IMR-90 (cell line): Measurements from ENCODE around the gene ANK3. TPM values are rescaled to one million over a fixed set of nuclear protein-coding genes. Genes with fewer than 3 reads are reported as not detected.

ENCODE experiments used
- ATAC-seq: fragments of 200-7000 bp; cut with Tn5 transposase; 2 replicates; pipeline ENCODE4 v1.9.1; 2020; ENCODE audit warnings: low read depth, mild to moderate bottlenecking, moderate library complexity
- BruUV-seq: library from RNA; stranded (reverse); fragments of 400-500 nt; replicated peaks from 2 replicates; lab custom pipeline; 2021; lab: Mats Ljungman, UMichigan
- CTCF ChIA-PET: fragments of 300-600 bp; formaldehyde crosslinking; extraction: SDS; loops from one replicate; lab custom pipeline; 2021; ENCODE audit warnings: antibody characterized with exemption; lab: Yijun Ruan, JAX
- POLR2A ChIA-PET: fragments of 300-600 bp; sonication (Branson Sonifier 250); formaldehyde crosslinking; loops from one replicate; lab custom pipeline; 2022; ENCODE audit warnings: antibody characterized with exemption; ENCODE audit not compliant: unreplicated experiment; lab: Charles Lee
- DNase-seq: peaks from one replicate; pipeline ENCODE4 v3.0.0; 2013
- H2AFZ ChIP-seq: replicated peaks from 2 replicates; pipeline ENCODE3; 2013; ENCODE audit warnings: low read length, mild to moderate bottlenecking; ENCODE audit not compliant: poor library complexity
- H2AK5ac ChIP-seq: 2 replicates; pipeline ENCODE4 v1.6.1; 2013; ENCODE audit warnings: low read depth, low read length, inconsistent platforms
- H2AK9ac ChIP-seq: replicated peaks from 2 replicates; pipeline ENCODE3; 2013; ENCODE audit warnings: mild to moderate bottlenecking, low read depth, low read length, moderate library complexity; ENCODE audit not compliant: poor library complexity
- H2BK120ac ChIP-seq: 2 replicates; pipeline ENCODE4 v1.6.1; 2013; ENCODE audit warnings: low read depth, low read length, inconsistent platforms
- H2BK15ac ChIP-seq: 3 replicates; pipeline ENCODE4 v1.6.1; 2013; ENCODE audit warnings: low read depth, low read length, inconsistent platforms
- H2BK20ac ChIP-seq: 2 replicates; pipeline ENCODE4 v1.6.1; 2013; ENCODE audit warnings: low read depth, mild to moderate bottlenecking, inconsistent platforms, low read length, moderate library complexity
- H2BK5ac ChIP-seq: 2 replicates; pipeline ENCODE4 v1.6.1; 2013; ENCODE audit warnings: mild to moderate bottlenecking, low read depth, low read length, inconsistent platforms; ENCODE audit not compliant: poor library complexity, severe bottlenecking
- H3K14ac ChIP-seq: replicated peaks from 2 replicates; pipeline ENCODE4 v1.6.1; 2013; ENCODE audit warnings: low read depth, low read length, inconsistent platforms
- H3K18ac ChIP-seq: 2 replicates; pipeline ENCODE4 v1.6.1; 2013; ENCODE audit warnings: low read depth, low read length, control low read depth
- H3K23ac ChIP-seq: 2 replicates; pipeline ENCODE4 v1.6.1; 2013; ENCODE audit warnings: low read depth, low read length, inconsistent platforms
- H3K27ac ChIP-seq: 2 replicates; pipeline ENCODE4 v1.5.1; 2013; ENCODE audit warnings: mild to moderate bottlenecking, control low read depth, low read length; ENCODE audit not compliant: insufficient read depth
- H3K27me3 ChIP-seq: 2 replicates; pipeline ENCODE4 v1.6.1; 2013; ENCODE audit warnings: low read length; ENCODE audit not compliant: control insufficient read depth, insufficient read depth
- H3K36me3 ChIP-seq: 2 replicates; pipeline ENCODE4 v1.6.1; 2013; ENCODE audit warnings: low read length, mixed read lengths; ENCODE audit not compliant: control insufficient read depth, insufficient read depth
- H3K4ac ChIP-seq: 2 replicates; pipeline ENCODE4 v1.6.1; 2013; ENCODE audit warnings: low read depth, low read length, inconsistent platforms
- H3K4me1 ChIP-seq: 2 replicates; pipeline ENCODE4 v1.6.1; 2013; ENCODE audit warnings: low read length, mixed read lengths; ENCODE audit not compliant: control insufficient read depth, insufficient read depth
- H3K4me2 ChIP-seq: 2 replicates; pipeline ENCODE4 v1.6.1; 2013; ENCODE audit warnings: low read depth, mild to moderate bottlenecking, control low read depth, low read length, moderate library complexity
- H3K4me3 ChIP-seq: 2 replicates; pipeline ENCODE4 v1.5.1; 2013; ENCODE audit warnings: low read depth, mild to moderate bottlenecking, control low read depth, low read length, moderate library complexity; ENCODE audit not compliant: insufficient read depth
- H3K56ac ChIP-seq: 2 replicates; pipeline ENCODE4 v1.6.1; 2013; ENCODE audit warnings: low read length, inconsistent platforms; ENCODE audit not compliant: insufficient read depth; ENCODE audit errors: extremely low read depth
- H3K79me1 ChIP-seq, 2 experiments: 2 replicates each; pipeline ENCODE4 v1.6.1; 2013; ENCODE audit warnings: low read length in 2 of 2, inconsistent platforms in 1 of 2, low read depth in 1 of 2
- H3K9ac ChIP-seq: 2 replicates; pipeline ENCODE4 v1.6.1; 2013; ENCODE audit warnings: low read depth, low read length, control low read depth
- H3K9me1 ChIP-seq: 2 replicates; pipeline ENCODE4 v1.6.1; 2013; ENCODE audit warnings: low read length, inconsistent platforms; ENCODE audit not compliant: insufficient read depth
- H3K9me3 ChIP-seq: 2 replicates; pipeline ENCODE4 v1.6.1; 2013; ENCODE audit warnings: low read length; ENCODE audit not compliant: control insufficient read depth, insufficient read depth
- H4K20me1 ChIP-seq: 2 replicates; pipeline ENCODE4 v1.6.1; 2013; ENCODE audit warnings: low read length, inconsistent platforms; ENCODE audit not compliant: insufficient read depth
- H4K5ac ChIP-seq: 2 replicates; pipeline ENCODE4 v1.6.1; 2013; ENCODE audit warnings: mild to moderate bottlenecking, low read depth, low read length, control low read depth
- H4K8ac ChIP-seq, 2 experiments: 2 replicates each; pipeline ENCODE4 v1.6.1; 2013; ENCODE audit warnings: low read depth in 2 of 2, low read length in 2 of 2, control low read depth in 1 of 2, inconsistent platforms in 1 of 2
- H4K91ac ChIP-seq: 2 replicates; pipeline ENCODE4 v1.6.1; 2013; ENCODE audit warnings: low read depth, low read length, inconsistent platforms; ENCODE audit not compliant: insufficient read depth
- BHLHE40 ChIP-seq: fragments of 150-350 bp; IDR thresholded peaks from 2 replicates; pipeline ENCODE4 v1.6.1; 2016; ENCODE audit warnings: mild to moderate bottlenecking, low read depth, low read length
- CEBPB ChIP-seq: IDR thresholded peaks from 2 replicates; pipeline ENCODE4 v1.6.1; 2012; ENCODE audit warnings: low read depth, low read length, improper control_type of control experiment
- CHD1 ChIP-seq: IDR thresholded peaks from 2 replicates; pipeline ENCODE4 v1.6.1; 2012; ENCODE audit warnings: low read depth, low read length, improper control_type of control experiment
- CTCF ChIP-seq: conservative IDR thresholded peaks from 2 replicates; pipeline ENCODE4 v1.5.1; 2012; ENCODE audit warnings: mild to moderate bottlenecking, low read depth, low read length, improper control_type of control experiment
- ELK1 ChIP-seq: fragments of 150-350 bp; IDR thresholded peaks from 2 replicates; pipeline ENCODE4 v1.6.1; 2016; ENCODE audit warnings: low read depth, mild to moderate bottlenecking, low read length, moderate library complexity, borderline replicate concordance
- FOS ChIP-seq: fragments of 150-350 bp; IDR thresholded peaks from 2 replicates; pipeline ENCODE4 v1.6.1; 2016; ENCODE audit warnings: low read depth, low read length
- MAFK ChIP-seq: IDR thresholded peaks from 2 replicates; pipeline ENCODE4 v1.6.1; 2012; ENCODE audit warnings: low read depth, low read length, improper control_type of control experiment
- MAZ ChIP-seq: IDR thresholded peaks from 2 replicates; pipeline ENCODE4 v1.6.1; 2012; ENCODE audit warnings: low read depth, mild to moderate bottlenecking, low read length, improper control_type of control experiment, moderate library complexity, borderline replicate concordance
- MXI1 ChIP-seq: IDR thresholded peaks from 2 replicates; pipeline ENCODE4 v1.6.1; 2012; ENCODE audit warnings: low read depth, mild to moderate bottlenecking, low read length, moderate library complexity, borderline replicate concordance
- NFE2L2 ChIP-seq: fragments of 150-350 bp; IDR thresholded peaks from 2 replicates; pipeline ENCODE4 v1.6.1; 2016; ENCODE audit warnings: low read depth, mild to moderate bottlenecking, low read length
- POLR2A ChIP-seq: IDR thresholded peaks from 2 replicates; pipeline ENCODE4 v1.6.1; 2012; ENCODE audit warnings: mild to moderate bottlenecking, low read depth, low read length
- RAD21 ChIP-seq: IDR thresholded peaks from 2 replicates; pipeline ENCODE4 v1.6.1; 2012; ENCODE audit warnings: low read length, improper control_type of control experiment
- RCOR1 ChIP-seq: IDR thresholded peaks from 2 replicates; pipeline ENCODE4 v1.6.1; 2012; ENCODE audit warnings: mild to moderate bottlenecking, low read length, improper control_type of control experiment; ENCODE audit not compliant: insufficient replicate concordance
- RFX5 ChIP-seq: IDR thresholded peaks from 2 replicates; pipeline ENCODE4 v1.8.0; 2012; ENCODE audit warnings: low read depth, mild to moderate bottlenecking, low read length, moderate library complexity
- SMC3 ChIP-seq: fragments of 150-350 bp; IDR thresholded peaks from 2 replicates; pipeline ENCODE4 v1.6.1; 2016; ENCODE audit warnings: low read depth, mild to moderate bottlenecking, antibody characterized with exemption, low read length, moderate library complexity
- USF2 ChIP-seq: fragments of 150-350 bp; IDR thresholded peaks from 2 replicates; pipeline ENCODE4 v1.6.1; 2017; ENCODE audit warnings: mild to moderate bottlenecking, antibody characterized with exemption, low read length, low read depth
- WGBS, 2 experiments: methylation state at CpG; one replicate each; pipeline versions ENCODE4 v1.1.5 to v1.1.7; 2013; ENCODE audit warnings: missing lambda C conversion rate in 2 of 2; ENCODE audit not compliant: insufficient read length in 1 of 2; ENCODE audit errors: extremely low coverage in 2 of 2; 5-methylcytosine and 5-hydroxymethylcytosine counted together
- dilution Hi-C: fragments of 300-500 bp; cut with HindIII; formaldehyde crosslinking; loops from one replicate; pipeline ENCODE4 v1.14.3; 2018; ENCODE audit warnings: low sequenced_read_pairs; ENCODE audit not compliant: unreplicated experiment
- in situ Hi-C: fragments of 300-500 bp; cut with MboI; formaldehyde crosslinking; loops from 3 replicates; pipeline ENCODE4 v1.14.3; 2019; ENCODE audit warnings: low sequenced_read_pairs, inconsistent platforms, mixed read lengths
- intact Hi-C: fragments of 100-400 bp; cut with micrococcal nuclease; formaldehyde crosslinking; loops from 2 replicates; pipeline ENCODE4 v1.10.0; 2022
- polyA plus RNA-seq, 3 experiments: library from polyadenylated mRNA; depleted of rRNA; stranded (reverse); fragments of >200 nt; gene quantifications; 2 replicates each; pipeline ENCODE4 v1.2.3, GENCODE V29; 2012; ENCODE audit warnings: low replicate concordance in 1 of 3
- total RNA-seq: library from RNA; depleted of rRNA; stranded (reverse); fragments of >200 nt; gene quantifications from 2 replicates; pipeline ENCODE4 v1.2.3, GENCODE V29; 2012

ANK3 gene
- total and polyA plus RNA-seq, 2 of the 4 experiments (the other 2 are of a cell fraction) = 0.63 to 1.8 TPM

GRCh38 chr10:60394446-60394845, 4.8 kb upstream of the ANK3 start:
- Histone ChIP-seq H3K18ac (no peak overlapping the region), H3K9ac (no peak overlapping the region), H3K4me2 (no peak overlapping the region), H3K4ac (no peak overlapping the region), H2BK20ac (no peak overlapping the region), H3K36me3 (no peaks in the 10 kb centered on the region), H2AFZ (no peak overlapping the region), H2BK15ac (no peak overlapping the region), H3K23ac (no peak overlapping the region), H3K79me1 (no peaks in the 10 kb centered on the region), H3K4me1 (peaks cover 3% of the 10 kb centered on the region), H3K27me3 (no peaks in the 10 kb centered on the region), H4K20me1 (no peaks in the 10 kb centered on the region), H3K9me3 (no peaks in the 10 kb centered on the region), H2AK5ac (no peak overlapping the region), H3K56ac (no peak overlapping the region), H4K91ac (no peak overlapping the region), H2AK9ac (no peak overlapping the region), H3K4me3 (no peak overlapping the region), H3K27ac (no peak overlapping the region), H2BK5ac (no peak overlapping the region), H4K8ac (no peak overlapping the region), H2BK120ac (no peak overlapping the region), H3K14ac (no peak overlapping the region), H3K9me1 (no peaks in the 10 kb centered on the region), H4K5ac (no peak overlapping the region)
- ATAC-seq = no peak
- TF ChIP-seq CHD1 = no peak
- TF ChIP-seq RCOR1 = no peak
- no peak for TF ChIP-seq FOS
- TF ChIP-seq BHLHE40 = no peak
- no peak for TF ChIP-seq POLR2A
- TF ChIP-seq NFE2L2 = no peak
- no peak for TF ChIP-seq MAFK
- no peak for TF ChIP-seq USF2
- no peak for TF ChIP-seq ELK1
- no peak for TF ChIP-seq CTCF
- TF ChIP-seq MAZ = no peak
- TF ChIP-seq SMC3 = no peak
- TF ChIP-seq RAD21 = no peak
- TF ChIP-seq CEBPB = no peak
- no peak for TF ChIP-seq MXI1
- TF ChIP-seq RFX5 = no peak
- CTCF ChIA-PET = no interaction called here
- no CpG with 5 or more reads among the region's 2 CpGs for WGBS, 2 experiments
- in situ Hi-C loops = no loop called here
- DNase-seq = no peak
- intact Hi-C loops = no loop called here
- dilution Hi-C loops = no loop called here
- BruUV-seq = no TSS peak
- POLR2A ChIA-PET = no interaction called here
